Fibroblast of lung (primary cell): ENCODE data around the gene SERPINA9. TPM values are rescaled to one million over a fixed set of nuclear protein-coding genes. Genes with fewer than 3 reads are reported as not detected.

Source experiments
- DNase-seq, 2 donors: peaks; one replicate each; pipeline versions ENCODE4 v3.0.0 to v3.0.0-alpha.2; 2010; ENCODE audit warnings: low read depth in 2 of 2
- H2AFZ ChIP-seq: 2 replicates; pipeline ENCODE4 v1.5.1; 2012; ENCODE audit warnings: low read length, control low read depth, inconsistent platforms
- H3K27ac ChIP-seq: 2 replicates; pipeline ENCODE4 v1.5.1; 2011; ENCODE audit warnings: low read length, control low read depth; ENCODE audit not compliant: insufficient read depth
- H3K27me3 ChIP-seq: 2 replicates; pipeline ENCODE4 v1.5.1; 2011; ENCODE audit warnings: mild to moderate bottlenecking, low read length; ENCODE audit not compliant: control insufficient read depth, insufficient read depth
- H3K36me3 ChIP-seq: 2 replicates; pipeline ENCODE4 v1.5.1; 2011; ENCODE audit warnings: low read length; ENCODE audit not compliant: control insufficient read depth, insufficient read depth
- H3K4me1 ChIP-seq: 2 replicates; pipeline ENCODE4 v1.5.1; 2011; ENCODE audit warnings: low read length; ENCODE audit not compliant: control insufficient read depth, insufficient read depth; ENCODE audit errors: extremely low read depth
- H3K4me2 ChIP-seq: 2 replicates; pipeline ENCODE4 v1.5.1; 2011; ENCODE audit warnings: low read length, control low read depth; ENCODE audit not compliant: insufficient read depth; ENCODE audit errors: extremely low read depth
- H3K4me3 ChIP-seq, 4 experiments: fragments of 200-600 bp in 1 of 4; sonication (generic) in 1 of 4; replicated peaks in 1 of 4; 2 replicates each; pipeline ENCODE4 v1.5.1; 2011 to 2016; ENCODE audit warnings: low read length in 4 of 4, low read depth in 3 of 4, mild to moderate bottlenecking in 3 of 4, control low read depth in 2 of 4, inconsistent platforms in 1 of 4, mixed read lengths in 1 of 4; ENCODE audit not compliant: insufficient read depth in 1 of 4; ENCODE audit errors: control extremely low read depth in 1 of 4
- H3K79me2 ChIP-seq: 2 replicates; pipeline ENCODE4 v1.5.1; 2012; ENCODE audit warnings: mild to moderate bottlenecking, low read length, inconsistent platforms; ENCODE audit not compliant: control insufficient read depth, insufficient read depth
- H3K9ac ChIP-seq: 2 replicates; pipeline ENCODE4 v1.5.1; 2011; ENCODE audit warnings: mild to moderate bottlenecking, low read length, control low read depth; ENCODE audit not compliant: insufficient read depth
- H3K9me3 ChIP-seq: 2 replicates; pipeline ENCODE4 v1.5.1; 2012; ENCODE audit warnings: low read depth, low read length; ENCODE audit not compliant: control insufficient read depth, insufficient read depth
- H4K20me1 ChIP-seq: 2 replicates; pipeline ENCODE4 v1.5.1; 2011; ENCODE audit warnings: low read length; ENCODE audit not compliant: control insufficient read depth, insufficient read depth; ENCODE audit errors: extremely low read depth
- EZH2 ChIP-seq: IDR thresholded peaks from 2 replicates; pipeline ENCODE4 v1.5.1; 2012; ENCODE audit warnings: low read length, control low read depth, mild to moderate bottlenecking; ENCODE audit errors: missing control alignments
- polyA plus RNA-seq, 2 donors: library from polyadenylated mRNA; depleted of rRNA in 1 of 2; stranded (reverse) in 1 of 2; unstranded in 1 of 2; fragments of >200 nt; gene quantifications; 2 replicates each; pipeline ENCODE4 v1.2.1, GENCODE V29; 2011 to 2012; ENCODE audit warnings: missing spikeins in 1 of 2
- total RNA-seq: library from RNA; depleted of rRNA; stranded (reverse); fragments of >200 nt; gene quantifications from 2 replicates; pipeline ENCODE4 v1.2.1, GENCODE V29; 2014
- TF ChIP-seq, protein P1 (sequence below), 2 donors: IDR thresholded peaks in 1 of 2; conservative IDR thresholded peaks in 1 of 2; 1 replicate in 1 of 2; 2 replicates in 1 of 2; pipeline ENCODE4 v1.5.1; 2011 to 2012; ENCODE audit warnings: low read length in 2 of 2, control low read depth in 1 of 2, inconsistent platforms in 1 of 2, low read depth in 1 of 2, mild to moderate bottlenecking in 1 of 2

Gene SERPINA9
- total and polyA plus RNA-seq, 2 donors (not counting 1 experiment from before 2014, with no cell fraction given): not detected

DNA sequence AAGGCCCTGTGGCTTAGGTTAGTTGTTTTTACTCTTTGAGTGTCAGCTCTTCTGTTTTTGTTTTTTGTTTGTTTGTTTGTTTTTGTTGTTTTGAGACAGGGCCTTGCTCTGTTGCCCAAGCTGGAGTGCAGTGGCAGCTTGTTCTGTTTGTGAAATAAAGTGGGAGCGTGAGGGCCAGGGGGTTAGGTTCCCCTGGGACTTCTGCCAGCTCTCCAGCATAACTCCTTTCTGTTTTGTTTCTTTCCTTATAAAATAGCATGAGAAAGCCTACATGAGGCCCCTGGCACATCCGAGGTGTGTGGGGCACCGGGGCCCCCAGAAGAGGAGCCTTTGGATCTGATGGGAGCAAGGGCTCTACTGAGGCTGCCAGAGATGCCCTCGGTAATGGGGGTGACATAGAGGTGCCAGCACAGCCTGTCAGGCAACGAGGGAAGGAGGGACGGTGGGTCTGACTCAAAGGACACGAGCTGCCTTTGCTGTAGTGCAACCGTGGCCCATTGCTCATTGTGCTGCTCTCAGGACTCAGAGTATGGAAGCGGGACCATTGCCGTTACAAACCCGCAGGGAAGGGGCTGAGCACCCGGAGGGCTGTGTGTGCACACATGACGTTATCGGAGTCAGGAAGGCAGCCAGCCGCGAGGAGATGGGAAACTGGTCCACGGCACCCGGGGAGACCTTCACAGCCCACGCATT lies 14.3 kb downstream of the SERPINA9 start:
- DNase-seq: peak in 1 of 2 donors; percentile 16
- Histone ChIP-seq H3K36me3 (no peaks in the 10 kb centered on the region), H2AFZ (no peak overlapping the region), H3K4me2 (no peak overlapping the region), H3K79me2 (no peaks in the 10 kb centered on the region), H3K9me3 (no peaks in the 10 kb centered on the region), H3K27ac (no peak overlapping the region), H3K4me1 (no peaks in the 10 kb centered on the region), H3K27me3 (no peaks in the 10 kb centered on the region), H4K20me1 (no peaks in the 10 kb centered on the region), H3K4me3 (no peak overlapping the region), H3K9ac (no peak overlapping the region)
- no peak for TF ChIP-seq EZH2
- TF ChIP-seq, protein P1, sequence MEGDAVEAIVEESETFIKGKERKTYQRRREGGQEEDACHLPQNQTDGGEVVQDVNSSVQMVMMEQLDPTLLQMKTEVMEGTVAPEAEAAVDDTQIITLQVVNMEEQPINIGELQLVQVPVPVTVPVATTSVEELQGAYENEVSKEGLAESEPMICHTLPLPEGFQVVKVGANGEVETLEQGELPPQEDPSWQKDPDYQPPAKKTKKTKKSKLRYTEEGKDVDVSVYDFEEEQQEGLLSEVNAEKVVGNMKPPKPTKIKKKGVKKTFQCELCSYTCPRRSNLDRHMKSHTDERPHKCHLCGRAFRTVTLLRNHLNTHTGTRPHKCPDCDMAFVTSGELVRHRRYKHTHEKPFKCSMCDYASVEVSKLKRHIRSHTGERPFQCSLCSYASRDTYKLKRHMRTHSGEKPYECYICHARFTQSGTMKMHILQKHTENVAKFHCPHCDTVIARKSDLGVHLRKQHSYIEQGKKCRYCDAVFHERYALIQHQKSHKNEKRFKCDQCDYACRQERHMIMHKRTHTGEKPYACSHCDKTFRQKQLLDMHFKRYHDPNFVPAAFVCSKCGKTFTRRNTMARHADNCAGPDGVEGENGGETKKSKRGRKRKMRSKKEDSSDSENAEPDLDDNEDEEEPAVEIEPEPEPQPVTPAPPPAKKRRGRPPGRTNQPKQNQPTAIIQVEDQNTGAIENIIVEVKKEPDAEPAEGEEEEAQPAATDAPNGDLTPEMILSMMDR (conservative IDR thresholded peaks at IDR 0.05 in 1 of 2, IDR thresholded peaks at IDR 0.05 in 1 of 2; ENCODE audit: low read depth in 1 of 2, low read length in 2 of 2): no peak

DNA sequence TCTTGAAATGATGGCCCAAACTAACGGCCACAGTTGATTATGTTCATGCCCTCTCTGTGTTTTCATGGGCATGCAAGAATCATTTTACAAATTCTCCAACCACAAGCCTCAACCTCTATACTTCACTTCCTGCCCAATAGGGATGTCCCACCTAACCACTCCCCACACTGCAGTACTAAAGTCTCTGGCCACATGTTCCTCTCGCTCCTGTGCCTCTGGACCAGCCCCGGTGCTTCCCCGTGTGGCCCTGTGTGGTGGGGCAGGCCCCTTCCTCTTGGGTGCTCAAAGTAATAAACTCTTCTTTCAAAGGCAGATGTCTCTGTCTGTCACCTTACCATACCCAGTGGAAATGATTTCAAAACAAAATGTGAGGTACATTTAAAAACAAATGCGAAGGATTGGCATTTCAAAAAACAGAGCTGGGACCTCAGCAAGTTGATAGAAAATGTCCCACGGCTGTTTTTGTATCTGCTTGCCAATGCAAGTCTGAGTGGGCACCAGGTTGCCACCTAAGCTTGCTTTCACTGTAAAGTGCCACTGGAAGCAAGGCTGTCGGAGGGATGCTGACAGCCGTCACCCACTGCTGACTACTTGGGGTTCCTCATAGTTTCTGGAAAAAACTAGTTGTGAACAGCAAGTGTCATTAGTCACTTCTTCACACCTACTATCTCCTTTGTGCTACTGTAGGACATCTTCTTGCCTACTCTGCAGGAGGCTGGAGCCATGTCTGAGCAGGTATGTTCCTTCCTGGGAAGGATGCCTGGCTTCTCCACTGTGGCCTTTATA lies 15.2 kb downstream of the SERPINA9 start:
- no peak overlapping the region for H2AFZ ChIP-seq
- no peaks in the 10 kb centered on the region for H3K4me1 ChIP-seq
- H3K27ac ChIP-seq: no peak overlapping the region
- no peak overlapping the region for H3K4me3 ChIP-seq
- H3K27me3 ChIP-seq: no peaks in the 10 kb centered on the region
- no peaks in the 10 kb centered on the region for H3K9me3 ChIP-seq
- H3K79me2 ChIP-seq: no peaks in the 10 kb centered on the region
- no peaks in the 10 kb centered on the region for H3K36me3 ChIP-seq
- no peak overlapping the region for H3K9ac ChIP-seq
- H4K20me1 ChIP-seq: no peaks in the 10 kb centered on the region
- DNase-seq: no peak
- TF ChIP-seq EZH2: no peak
- TF ChIP-seq, protein P1 (conservative IDR thresholded peaks at IDR 0.05 in 1 of 2, IDR thresholded peaks at IDR 0.05 in 1 of 2; ENCODE audit: low read depth in 1 of 2, low read length in 2 of 2): no peak
- H3K4me2 ChIP-seq: no peak overlapping the region

DNA sequence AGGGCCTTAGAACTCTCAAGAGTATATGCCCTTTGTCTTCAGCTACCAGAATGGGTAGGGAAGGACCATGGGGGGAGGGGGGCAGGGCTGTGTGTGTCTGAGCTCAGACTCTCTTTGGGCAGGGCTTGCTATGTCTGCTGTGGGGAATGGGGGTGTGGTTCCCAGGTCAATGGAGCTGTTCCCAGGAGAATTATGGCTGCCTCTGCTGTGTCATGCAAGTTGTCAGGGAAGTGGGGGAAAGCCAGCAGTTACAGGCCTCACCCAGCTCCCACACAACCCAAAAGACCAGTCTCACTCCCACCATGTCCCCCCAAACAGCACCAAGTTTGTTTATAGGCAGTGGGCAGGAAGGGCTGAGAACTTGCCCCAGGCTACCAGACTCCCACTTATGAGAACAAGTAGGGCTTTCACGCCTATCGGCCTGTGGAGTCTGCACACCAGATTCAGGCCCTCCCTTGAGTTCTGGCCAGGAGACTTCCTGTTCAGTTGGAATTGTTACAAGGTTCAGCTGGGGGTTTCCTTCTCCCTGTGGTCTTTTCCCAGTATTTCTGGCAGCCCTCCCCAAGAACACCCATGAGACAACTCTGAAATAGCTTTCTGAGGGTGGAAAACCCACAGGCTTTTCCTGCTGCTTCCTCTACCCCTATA lies 17.3 kb downstream of the SERPINA9 start:
- DNase-seq: no peak
- Histone ChIP-seq H2AFZ (no peak overlapping the region), H3K4me3 (no peak overlapping the region), H4K20me1 (no peaks in the 10 kb centered on the region), H3K27ac (no peak overlapping the region), H3K27me3 (no peaks in the 10 kb centered on the region), H3K4me1 (no peaks in the 10 kb centered on the region), H3K4me2 (no peak overlapping the region), H3K9me3 (no peaks in the 10 kb centered on the region), H3K9ac (no peak overlapping the region), H3K36me3 (no peaks in the 10 kb centered on the region), H3K79me2 (no peaks in the 10 kb centered on the region)
- TF ChIP-seq, protein P1 (conservative IDR thresholded peaks at IDR 0.05 in 1 of 2, IDR thresholded peaks at IDR 0.05 in 1 of 2; ENCODE audit: low read depth in 1 of 2, low read length in 2 of 2): no peak
- no peak for TF ChIP-seq EZH2
